A549 (cell line): Measurements from ENCODE around the gene TRMT10C.

Source experiments
- CBX2 ChIP-seq: fragments of 200-600 bp; sonication (generic); IDR thresholded peaks from 2 replicates; pipeline ENCODE4 v1.6.1; 2016; ENCODE audit warnings: low read depth, mild to moderate bottlenecking, borderline replicate concordance
- CEBPB ChIP-seq, 2 experiments: fragments of >200 bp in 1 of 2; sonication (Bioruptor Twin) in 1 of 2; formaldehyde crosslinking in 1 of 2; IDR thresholded peaks; 2 replicates each; pipeline ENCODE4 v1.6.1; 2012 to 2016
- EP300 ChIP-seq, 2 experiments: fragments of >200 bp; sonication (Bioruptor Twin); formaldehyde crosslinking; IDR thresholded peaks; 2 replicates in 1 of 2; 3 replicates in 1 of 2; pipeline ENCODE4 v1.6.1; 2016 to 2017
- FOSL2 ChIP-seq, 2 experiments: fragments of 450-650 bp in 1 of 2; fragments of >200 bp in 1 of 2; sonication (Bioruptor Twin) in 1 of 2; formaldehyde crosslinking; IDR thresholded peaks; 2 replicates each; pipeline versions ENCODE4 v1.5.0 to v1.6.1; 2016 to 2020; ENCODE audit warnings: mild to moderate bottlenecking in 1 of 2, moderate library complexity in 1 of 2
- MAFK ChIP-seq: fragments of 450-650 bp; IDR thresholded peaks from 2 replicates; pipeline ENCODE4 v1.6.1; 2014; ENCODE audit not compliant: partially characterized antibody
- MYC ChIP-seq: IDR thresholded peaks from 2 replicates; pipeline ENCODE4 v1.6.1; 2012; ENCODE audit warnings: mild to moderate bottlenecking, inconsistent platforms, low read length, improper control_type of control experiment, borderline replicate concordance
- POLR2A ChIP-seq: IDR thresholded peaks from 2 replicates; pipeline ENCODE4 v1.6.1; 2012; ENCODE audit warnings: mild to moderate bottlenecking, low read length
- RNF2 ChIP-seq: fragments of 200-600 bp; sonication (generic); IDR thresholded peaks from 2 replicates; pipeline ENCODE4 v1.6.1; 2016; ENCODE audit warnings: low read depth, mild to moderate bottlenecking, antibody characterized with exemption, moderate library complexity, borderline replicate concordance
- SMC3 ChIP-seq: fragments of >200 bp; sonication (Bioruptor Twin); formaldehyde crosslinking; IDR thresholded peaks from 3 replicates; pipeline ENCODE4 v1.6.1; 2018; ENCODE audit warnings: inconsistent platforms
- TF ChIP-seq, protein P1 (sequence below): fragments of >200 bp; sonication (Bioruptor Twin); formaldehyde crosslinking; IDR thresholded peaks from 3 replicates; pipeline ENCODE4 v1.5.1; 2016
- TF ChIP-seq, protein P2 (sequence below): fragments of 450-650 bp; IDR thresholded peaks from 2 replicates; pipeline ENCODE4 v1.6.1; 2014; ENCODE audit warnings: antibody characterized with exemption
- TF ChIP-seq, protein P3 (sequence below): fragments of 150-350 bp; IDR thresholded peaks from 2 replicates; pipeline ENCODE4 v1.6.1; 2014; ENCODE audit warnings: low read depth, mild to moderate bottlenecking, low read length

- TF ChIP-seq, protein P1, sequence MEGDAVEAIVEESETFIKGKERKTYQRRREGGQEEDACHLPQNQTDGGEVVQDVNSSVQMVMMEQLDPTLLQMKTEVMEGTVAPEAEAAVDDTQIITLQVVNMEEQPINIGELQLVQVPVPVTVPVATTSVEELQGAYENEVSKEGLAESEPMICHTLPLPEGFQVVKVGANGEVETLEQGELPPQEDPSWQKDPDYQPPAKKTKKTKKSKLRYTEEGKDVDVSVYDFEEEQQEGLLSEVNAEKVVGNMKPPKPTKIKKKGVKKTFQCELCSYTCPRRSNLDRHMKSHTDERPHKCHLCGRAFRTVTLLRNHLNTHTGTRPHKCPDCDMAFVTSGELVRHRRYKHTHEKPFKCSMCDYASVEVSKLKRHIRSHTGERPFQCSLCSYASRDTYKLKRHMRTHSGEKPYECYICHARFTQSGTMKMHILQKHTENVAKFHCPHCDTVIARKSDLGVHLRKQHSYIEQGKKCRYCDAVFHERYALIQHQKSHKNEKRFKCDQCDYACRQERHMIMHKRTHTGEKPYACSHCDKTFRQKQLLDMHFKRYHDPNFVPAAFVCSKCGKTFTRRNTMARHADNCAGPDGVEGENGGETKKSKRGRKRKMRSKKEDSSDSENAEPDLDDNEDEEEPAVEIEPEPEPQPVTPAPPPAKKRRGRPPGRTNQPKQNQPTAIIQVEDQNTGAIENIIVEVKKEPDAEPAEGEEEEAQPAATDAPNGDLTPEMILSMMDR: no peak
- TF ChIP-seq CEBPB (IDR thresholded peaks at IDR 0.05) (no peak), MAFK (no peak), SMC3 (no peak), POLR2A (no peak), EP300 (IDR thresholded peaks at IDR 0.05) (no peak), MYC (no peak), RNF2 (no peak), CBX2 (no peak), FOSL2 (IDR thresholded peaks at IDR 0.05) (no peak), FOSL2 (CRISPR knock-in tag; IDR thresholded peaks at IDR 0.05) (no peak)
- TF ChIP-seq, protein P2, sequence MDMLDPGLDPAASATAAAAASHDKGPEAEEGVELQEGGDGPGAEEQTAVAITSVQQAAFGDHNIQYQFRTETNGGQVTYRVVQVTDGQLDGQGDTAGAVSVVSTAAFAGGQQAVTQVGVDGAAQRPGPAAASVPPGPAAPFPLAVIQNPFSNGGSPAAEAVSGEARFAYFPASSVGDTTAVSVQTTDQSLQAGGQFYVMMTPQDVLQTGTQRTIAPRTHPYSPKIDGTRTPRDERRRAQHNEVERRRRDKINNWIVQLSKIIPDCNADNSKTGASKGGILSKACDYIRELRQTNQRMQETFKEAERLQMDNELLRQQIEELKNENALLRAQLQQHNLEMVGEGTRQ: no peak
- TF ChIP-seq, protein P3, sequence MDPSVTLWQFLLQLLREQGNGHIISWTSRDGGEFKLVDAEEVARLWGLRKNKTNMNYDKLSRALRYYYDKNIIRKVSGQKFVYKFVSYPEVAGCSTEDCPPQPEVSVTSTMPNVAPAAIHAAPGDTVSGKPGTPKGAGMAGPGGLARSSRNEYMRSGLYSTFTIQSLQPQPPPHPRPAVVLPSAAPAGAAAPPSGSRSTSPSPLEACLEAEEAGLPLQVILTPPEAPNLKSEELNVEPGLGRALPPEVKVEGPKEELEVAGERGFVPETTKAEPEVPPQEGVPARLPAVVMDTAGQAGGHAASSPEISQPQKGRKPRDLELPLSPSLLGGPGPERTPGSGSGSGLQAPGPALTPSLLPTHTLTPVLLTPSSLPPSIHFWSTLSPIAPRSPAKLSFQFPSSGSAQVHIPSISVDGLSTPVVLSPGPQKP: no peak
Observed at GRCh38 chr3:101527441-101527840, 34.2 kb upstream of the TRMT10C start.
